ENCODE measurements around the gene NBEA.

The NBEA gene

DNA sequence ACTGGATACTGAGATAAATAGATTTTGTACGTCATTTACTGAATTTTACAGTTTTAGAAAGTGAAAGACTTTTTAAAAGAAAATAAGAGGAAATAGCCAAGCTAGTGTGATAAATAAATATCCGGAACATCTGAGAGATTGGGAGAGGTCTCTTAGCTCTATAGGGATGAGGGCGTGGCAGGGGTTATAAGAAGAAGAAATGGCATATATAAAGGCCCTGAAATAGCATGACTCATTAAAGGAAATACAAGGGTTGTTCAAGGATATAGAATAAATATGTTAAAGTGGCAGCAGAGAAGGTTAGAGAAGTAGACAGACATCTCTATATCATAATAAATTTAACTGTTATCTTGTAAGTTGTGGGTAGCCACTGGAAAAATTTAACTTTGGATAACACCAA is 390.1 kb downstream of the NBEA start:
- H3K27me3 Mint-ChIP-seq = no peaks in the 10 kb centered on the region
- H3K27ac Mint-ChIP-seq = no peak overlapping the region
- H3K4me1 Mint-ChIP-seq = no peaks in the 10 kb centered on the region
- peaks cover 20% of the 10 kb centered on the region for H3K9me3 Mint-ChIP-seq
- H3K36me3 Mint-ChIP-seq = peaks cover 4% of the 10 kb centered on the region
- no peak overlapping the region for H3K4me3 Mint-ChIP-seq

DNA sequence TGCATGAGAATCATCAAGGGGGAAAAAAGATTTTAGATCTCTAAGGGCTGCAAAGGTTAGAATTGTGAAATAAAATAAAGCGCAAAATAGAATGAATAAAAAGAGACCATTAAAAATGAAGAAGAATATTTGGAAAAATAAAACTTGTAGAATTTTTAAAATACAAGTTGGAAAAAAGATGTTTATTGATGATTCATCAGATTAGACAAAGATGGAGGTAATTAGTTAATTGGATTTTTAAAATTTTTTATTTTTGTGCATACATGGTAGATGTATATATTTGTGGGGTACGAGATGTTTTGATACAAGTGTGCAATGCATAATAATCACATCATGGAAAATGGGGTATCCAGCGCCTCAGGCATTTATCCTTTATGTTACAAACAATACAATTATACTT is 391.1 kb downstream of the NBEA start:
- peaks cover 4% of the 10 kb centered on the region for H3K36me3 Mint-ChIP-seq
- peaks cover 25% of the 10 kb centered on the region for H3K9me3 Mint-ChIP-seq
- H3K27ac Mint-ChIP-seq = no peak overlapping the region
- H3K27me3 Mint-ChIP-seq = no peaks in the 10 kb centered on the region
- no peak overlapping the region for H3K4me3 Mint-ChIP-seq
- no peaks in the 10 kb centered on the region for H3K4me1 Mint-ChIP-seq

GRCh38 chr13:35342440-35342839 is 400.4 kb downstream of the NBEA start:
- Mint-ChIP-seq H3K27ac (no peak overlapping the region), H3K9me3 (peaks cover 8% of the 10 kb centered on the region), H3K36me3 (no peaks in the 10 kb centered on the region), H3K4me3 (no peak overlapping the region), H3K27me3 (no peaks in the 10 kb centered on the region), H3K4me1 (no peaks in the 10 kb centered on the region)

- H3K27me3 Mint-ChIP-seq = no peaks in the 10 kb centered on the region
- H3K4me1 Mint-ChIP-seq = no peaks in the 10 kb centered on the region
- no peaks in the 10 kb centered on the region for H3K36me3 Mint-ChIP-seq
- no peak overlapping the region for H3K4me3 Mint-ChIP-seq
- no peak overlapping the region for H3K27ac Mint-ChIP-seq
- peaks cover 4% of the 10 kb centered on the region for H3K9me3 Mint-ChIP-seq
These were observed 401.3 kb downstream of the NBEA start for GRCh38 chr13:35343417-35343816.

- Mint-ChIP-seq H3K27ac (no peak overlapping the region), H3K9me3 (no peaks in the 10 kb centered on the region), H3K36me3 (no peaks in the 10 kb centered on the region), H3K4me3 (no peak overlapping the region), H3K27me3 (no peaks in the 10 kb centered on the region), H3K4me1 (no peaks in the 10 kb centered on the region)
These were observed 403.9 kb downstream of the NBEA start for GRCh38 chr13:35345992-35346391.

DNA sequence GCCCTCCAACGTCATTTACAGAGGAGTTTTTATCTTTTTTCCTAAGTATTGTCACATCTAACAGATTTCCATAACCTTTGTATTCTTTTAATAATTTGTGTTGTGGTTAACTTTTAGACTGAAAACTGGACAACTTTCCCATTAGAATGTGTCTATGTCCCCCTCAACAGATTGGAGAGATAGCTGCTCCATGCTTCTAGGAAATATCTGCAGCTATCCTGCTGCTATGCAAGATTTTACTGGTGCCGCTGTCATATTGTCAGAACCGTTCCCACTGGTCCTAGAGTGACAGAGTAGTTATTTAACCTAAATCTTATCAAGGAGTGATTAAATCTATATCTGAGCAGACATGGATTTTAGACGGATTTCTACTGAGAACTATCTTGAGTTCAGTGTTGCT is 404.4 kb downstream of the NBEA start:
- H3K4me3 Mint-ChIP-seq = no peak overlapping the region
- no peak overlapping the region for H3K27ac Mint-ChIP-seq
- H3K4me1 Mint-ChIP-seq = no peaks in the 10 kb centered on the region
- H3K9me3 Mint-ChIP-seq = no peaks in the 10 kb centered on the region
- H3K27me3 Mint-ChIP-seq = no peaks in the 10 kb centered on the region
- no peaks in the 10 kb centered on the region for H3K36me3 Mint-ChIP-seq

DNA sequence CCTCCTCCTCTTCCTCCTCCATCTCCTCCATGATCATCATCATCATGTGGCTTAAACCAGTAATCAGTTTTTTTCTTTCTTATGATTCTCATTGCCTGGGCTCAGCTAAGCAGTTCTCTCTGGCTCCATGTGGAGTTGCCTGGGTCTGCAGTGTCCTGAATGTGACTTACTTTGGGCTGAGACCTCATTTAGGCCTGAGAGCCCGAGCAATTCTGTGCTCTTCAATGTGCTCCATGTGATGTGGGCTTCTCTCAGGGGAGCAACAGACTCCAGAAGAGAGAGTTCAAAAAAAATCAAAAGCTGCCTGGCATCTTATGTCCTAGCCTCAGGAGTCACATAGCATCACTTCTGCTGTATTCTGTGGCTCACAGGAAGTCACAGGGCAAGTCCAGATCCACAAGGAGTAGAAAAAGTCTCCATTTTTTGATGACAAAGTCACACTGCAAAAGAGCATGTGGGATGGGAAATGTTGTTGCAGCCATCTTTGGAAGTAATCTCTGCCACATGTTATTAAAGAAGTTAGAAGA is 405.7 kb downstream of the NBEA start:
- Mint-ChIP-seq H3K4me3 (no peak overlapping the region), H3K4me1 (no peaks in the 10 kb centered on the region), H3K27me3 (no peaks in the 10 kb centered on the region), H3K27ac (no peak overlapping the region), H3K9me3 (no peaks in the 10 kb centered on the region), H3K36me3 (no peaks in the 10 kb centered on the region)

DNA sequence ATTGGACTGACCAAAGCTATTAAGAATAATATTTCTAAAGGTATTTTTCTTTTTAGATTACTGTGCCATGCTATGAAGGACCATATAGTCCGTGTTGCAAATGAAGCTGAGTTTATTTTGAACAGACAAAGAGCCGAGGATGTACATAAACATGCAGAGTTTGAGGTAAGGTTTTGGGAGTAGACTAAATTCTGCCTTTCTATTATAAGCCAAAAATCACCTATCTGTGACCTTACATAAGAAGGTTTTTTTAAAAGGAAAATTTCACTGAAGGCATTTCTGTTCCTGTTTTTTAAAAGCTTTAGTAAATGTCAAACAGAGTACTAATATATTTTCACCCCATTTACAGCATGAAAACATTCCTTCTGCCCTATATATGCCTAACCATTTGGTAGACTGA is 407.0 kb downstream of the NBEA start:
- Mint-ChIP-seq H3K27me3 (no peaks in the 10 kb centered on the region), H3K9me3 (no peaks in the 10 kb centered on the region), H3K4me3 (no peak overlapping the region), H3K36me3 (no peaks in the 10 kb centered on the region), H3K4me1 (no peaks in the 10 kb centered on the region), H3K27ac (no peak overlapping the region)

GRCh38 chr13:35349673-35350278 is 407.7 kb downstream of the NBEA start:
- Mint-ChIP-seq H3K27me3 (no peaks in the 10 kb centered on the region), H3K4me3 (no peak overlapping the region), H3K9me3 (no peaks in the 10 kb centered on the region), H3K4me1 (no peaks in the 10 kb centered on the region), H3K36me3 (no peaks in the 10 kb centered on the region), H3K27ac (no peak overlapping the region)

DNA sequence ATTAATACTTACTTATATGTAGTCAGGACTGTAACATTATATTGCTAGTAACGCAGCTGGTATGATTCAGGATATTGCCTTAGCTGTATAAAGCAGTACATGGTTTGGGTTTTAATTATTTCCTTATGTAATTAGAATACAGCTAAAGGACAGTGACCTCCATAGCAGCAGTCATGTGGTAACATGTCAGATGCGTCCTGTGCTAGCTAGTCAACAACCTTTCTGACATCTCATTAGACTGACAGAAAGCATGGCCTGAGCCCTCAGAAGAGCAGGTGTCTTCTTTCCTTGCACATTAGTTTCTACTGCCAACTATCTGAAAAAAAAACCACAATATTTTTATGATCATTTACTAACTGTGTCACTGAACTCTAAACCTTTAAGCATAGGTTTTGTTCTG is 412.2 kb downstream of the NBEA start:
- Mint-ChIP-seq H3K27me3 (no peaks in the 10 kb centered on the region), H3K4me3 (no peak overlapping the region), H3K36me3 (no peaks in the 10 kb centered on the region), H3K4me1 (no peaks in the 10 kb centered on the region), H3K27ac (no peak overlapping the region), H3K9me3 (no peaks in the 10 kb centered on the region)

GRCh38 chr13:35354882-35355281 is 412.8 kb downstream of the NBEA start:
- Mint-ChIP-seq H3K9me3 (no peaks in the 10 kb centered on the region), H3K4me1 (no peaks in the 10 kb centered on the region), H3K36me3 (no peaks in the 10 kb centered on the region), H3K27ac (no peak overlapping the region), H3K27me3 (no peaks in the 10 kb centered on the region), H3K4me3 (no peak overlapping the region)

DNA sequence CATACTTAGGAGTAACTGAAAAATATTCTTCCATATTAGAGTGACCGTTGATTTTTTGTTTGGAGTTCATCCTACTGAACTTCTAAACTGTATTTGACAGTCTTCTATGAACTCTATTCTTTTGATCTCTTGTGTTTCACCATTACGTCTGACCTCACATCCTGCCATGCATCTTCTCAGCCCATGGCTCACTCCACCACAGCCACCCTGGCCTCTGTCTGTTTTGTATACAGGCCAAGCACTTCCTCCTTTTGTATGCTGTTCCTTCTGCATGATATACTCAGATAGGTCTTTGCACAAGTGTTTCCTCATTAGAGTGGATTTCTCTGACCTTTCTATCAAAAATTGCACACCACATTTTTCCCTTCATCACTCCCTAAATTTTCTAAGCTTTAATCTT is 414.5 kb downstream of the NBEA start:
- H3K9me3 Mint-ChIP-seq = no peaks in the 10 kb centered on the region
- H3K27ac Mint-ChIP-seq = no peak overlapping the region
- no peaks in the 10 kb centered on the region for H3K36me3 Mint-ChIP-seq
- no peaks in the 10 kb centered on the region for H3K27me3 Mint-ChIP-seq
- H3K4me3 Mint-ChIP-seq = no peak overlapping the region
- no peaks in the 10 kb centered on the region for H3K4me1 Mint-ChIP-seq

DNA sequence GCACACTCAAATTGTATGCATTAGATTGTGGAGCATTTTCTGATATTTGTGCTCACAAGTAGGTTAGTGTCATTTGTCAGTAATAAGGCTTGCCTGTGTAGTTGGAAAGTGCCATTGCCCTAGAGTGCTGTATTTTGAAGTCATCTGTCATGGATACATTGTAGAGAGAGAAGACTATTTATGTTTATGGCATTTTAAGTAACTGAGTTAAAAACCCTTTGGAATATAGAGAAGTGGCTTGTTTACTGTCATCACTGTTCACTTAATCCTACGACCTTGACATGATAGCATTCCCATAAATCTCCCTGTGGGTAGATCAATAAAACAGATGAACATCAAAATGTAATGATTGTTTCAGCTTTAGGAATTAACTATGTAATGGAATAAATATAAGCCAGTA is 423.8 kb downstream of the NBEA start:
- H3K9me3 Mint-ChIP-seq = peaks cover 17% of the 10 kb centered on the region

DNA sequence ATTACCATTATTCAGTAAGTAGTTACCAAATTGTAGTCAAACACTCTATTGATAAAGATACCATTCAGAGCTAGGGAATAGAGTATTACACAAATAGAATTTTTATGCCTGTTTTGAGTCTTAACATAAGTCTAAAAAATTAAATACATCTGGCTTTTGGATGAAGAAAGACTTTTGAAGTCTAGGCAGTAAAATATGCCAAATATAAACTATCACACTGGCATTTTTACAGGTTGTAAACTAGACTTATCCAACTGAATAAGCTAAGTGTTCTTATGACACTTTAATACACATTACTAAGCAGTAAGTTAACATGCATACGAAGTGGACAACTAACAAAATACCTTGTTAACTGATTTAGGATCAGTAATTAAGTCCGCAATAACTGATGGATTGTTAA is 425.5 kb downstream of the NBEA start:
- H3K27me3 Mint-ChIP-seq = no peaks in the 10 kb centered on the region
- H3K4me3 Mint-ChIP-seq = no peak overlapping the region
- H3K36me3 Mint-ChIP-seq = no peaks in the 10 kb centered on the region
- no peaks in the 10 kb centered on the region for H3K4me1 Mint-ChIP-seq
- H3K9me3 Mint-ChIP-seq = peaks cover 29% of the 10 kb centered on the region
- H3K27ac Mint-ChIP-seq = no peak overlapping the region

More for the DNA sequence above, 423.8 kb downstream of the NBEA start:
- Mint-ChIP-seq H3K27ac (no peak overlapping the region), H3K36me3 (no peaks in the 10 kb centered on the region), H3K27me3 (no peaks in the 10 kb centered on the region), H3K4me1 (no peaks in the 10 kb centered on the region), H3K4me3 (no peak overlapping the region)

DNA sequence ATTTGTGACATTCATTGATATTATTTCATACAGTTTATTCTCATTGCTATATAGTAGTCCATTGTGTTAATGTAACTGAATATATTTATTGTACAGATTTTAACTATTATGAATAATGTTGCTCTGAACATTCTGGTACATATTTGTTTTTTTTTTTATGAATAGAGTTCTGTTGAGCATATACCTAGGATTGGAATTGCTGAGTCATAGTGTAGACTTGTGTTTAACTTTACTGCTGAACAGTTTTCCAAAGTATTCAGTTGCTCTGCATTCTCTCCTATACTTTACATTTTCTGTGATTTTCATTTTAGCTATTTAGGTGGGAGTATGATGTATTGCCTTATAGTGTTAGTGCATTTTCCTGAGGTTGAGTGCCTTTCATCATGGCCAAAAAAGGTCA is 436.9 kb downstream of the NBEA start:
- no peaks in the 10 kb centered on the region for H3K9me3 Mint-ChIP-seq
- H3K27ac Mint-ChIP-seq = no peak overlapping the region
- H3K4me1 Mint-ChIP-seq = no peaks in the 10 kb centered on the region
- no peaks in the 10 kb centered on the region for H3K36me3 Mint-ChIP-seq
- no peak overlapping the region for H3K4me3 Mint-ChIP-seq
- H3K27me3 Mint-ChIP-seq = no peaks in the 10 kb centered on the region

- H3K27ac Mint-ChIP-seq = no peak overlapping the region
- no peak overlapping the region for H3K4me3 Mint-ChIP-seq
- H3K4me1 Mint-ChIP-seq = no peaks in the 10 kb centered on the region
- no peaks in the 10 kb centered on the region for H3K9me3 Mint-ChIP-seq
- no peaks in the 10 kb centered on the region for H3K27me3 Mint-ChIP-seq
- no peaks in the 10 kb centered on the region for H3K36me3 Mint-ChIP-seq
These were observed 437.6 kb downstream of the NBEA start for GRCh38 chr13:35379663-35380062.

GRCh38 chr13:35387682-35388250 is 445.7 kb downstream of the NBEA start:
- no peaks in the 10 kb centered on the region for H3K9me3 Mint-ChIP-seq
- no peaks in the 10 kb centered on the region for H3K36me3 Mint-ChIP-seq
- H3K4me1 Mint-ChIP-seq = no peaks in the 10 kb centered on the region
- no peak overlapping the region for H3K4me3 Mint-ChIP-seq
- H3K27me3 Mint-ChIP-seq = no peaks in the 10 kb centered on the region
- H3K27ac Mint-ChIP-seq = no peak overlapping the region

Data from activated naive CD4-positive, alpha-beta T cell treated with anti-CD3 and anti-CD28 coated beads, Interleukin-2, amount 50 U/mL, for 24 hours (primary cell).